ACHN (cell line): ENCODE measurements around the gene ESD.
"Not testable (repeated sequence)": the region's sequence is repeated elsewhere in the genome, so short reads cannot be mapped to it uniquely, and the experiment has no call there.

Source experiments
- DNase-seq: peaks from one replicate; pipeline ENCODE4 v3.0.0-alpha.2; 2015
- in situ Hi-C: cut with HindIII; loops from 2 replicates; pipeline ENCODE4 v1.10.0; 2017; ENCODE audit warnings: low sequenced_read_pairs, low pct_ligation_motif_present, low pct_unique_long_range_greater_than_20kb

Gene ESD

DNA sequence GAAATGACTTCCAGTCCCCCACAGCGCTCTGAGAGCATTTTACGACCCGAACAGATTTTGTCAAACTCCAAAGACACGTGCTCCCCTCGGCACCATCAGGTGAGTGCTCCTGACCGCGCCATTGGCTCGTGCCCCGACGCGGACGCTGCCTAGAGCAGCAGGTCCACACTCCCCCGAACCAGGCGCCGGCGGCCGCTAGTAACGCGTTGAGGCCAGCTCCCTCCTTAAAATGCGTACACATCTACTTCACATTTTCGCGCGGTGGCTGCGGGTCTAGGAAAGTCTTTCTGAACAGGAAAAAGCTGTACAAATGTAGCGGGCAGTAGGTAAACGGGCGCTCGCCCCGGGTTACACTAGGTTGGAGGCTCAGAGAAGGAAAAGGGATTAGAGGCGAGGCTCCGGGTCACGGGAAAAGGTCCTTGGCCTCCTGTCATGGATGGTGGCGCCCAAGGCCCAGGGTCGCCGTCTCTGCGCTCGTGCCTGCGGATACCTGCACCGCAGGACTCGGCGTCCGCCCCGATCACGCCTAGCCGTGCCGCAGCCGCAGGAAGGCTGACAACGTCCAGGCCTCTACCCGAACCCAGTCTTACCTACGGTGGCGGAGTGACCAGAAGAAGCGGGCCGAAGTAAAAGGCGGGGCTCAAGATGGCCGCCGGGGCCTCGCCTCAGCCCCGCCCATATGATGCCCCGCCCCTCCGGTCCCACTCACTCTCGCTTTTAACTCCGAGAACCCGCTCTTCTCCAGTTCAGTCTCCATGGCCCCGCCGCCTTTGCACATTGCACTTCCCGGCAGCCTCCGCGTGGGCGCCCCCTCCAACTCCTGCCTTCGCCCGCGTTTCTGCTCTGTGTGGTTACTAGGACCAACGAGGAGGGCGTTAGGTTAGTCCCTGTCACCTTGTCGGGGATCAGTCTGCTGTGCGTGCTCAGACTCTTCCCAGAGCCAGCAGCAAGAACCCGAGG lies at the start of gene ESD:
ESD (minus strand) TSS at position 647 of the 960 bp plus-strand sequence. CDS start 5,748 bp downstream, outside the sequence.
- in situ Hi-C loops = no loop called here
- peak; percentile 93 for DNase-seq

GRCh38 chr13:46846726-46847125 lies 49.8 kb upstream of the ESD start:
- in situ Hi-C loops = no loop called here
- DNase-seq = no peak

DNA sequence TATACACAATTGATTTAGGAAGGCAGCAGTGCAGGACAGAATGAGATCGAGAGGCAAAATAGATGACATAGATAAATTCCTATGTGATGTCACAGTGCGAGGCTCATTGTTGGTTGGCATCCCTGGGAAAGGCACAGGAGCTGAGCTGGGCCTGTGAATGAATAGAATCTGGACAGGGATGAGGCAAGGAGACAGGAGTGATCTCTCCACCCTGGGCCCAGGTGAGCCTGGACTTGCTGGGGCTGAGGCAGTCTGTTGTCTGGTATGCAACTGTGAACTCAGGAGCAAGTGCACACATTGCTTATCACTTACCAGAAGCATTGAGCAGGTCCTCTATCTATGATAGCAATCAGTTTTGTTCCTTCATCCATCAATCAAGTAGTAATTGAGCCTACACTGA lies 48.2 kb upstream of the ESD start:
- in situ Hi-C loops = no loop called here
- no peak for DNase-seq

GRCh38 chr13:46844431-46844830 lies 47.5 kb upstream of the ESD start:
- in situ Hi-C loops = no loop called here
- DNase-seq = no peak

GRCh38 chr13:46839399-46839798 lies 42.4 kb upstream of the ESD start:
- DNase-seq = no peak
- in situ Hi-C loops = no loop called here

- in situ Hi-C loops = no loop called here
- DNase-seq = no peak
These were observed 37.7 kb upstream of the ESD start for GRCh38 chr13:46834657-46835056.

DNA sequence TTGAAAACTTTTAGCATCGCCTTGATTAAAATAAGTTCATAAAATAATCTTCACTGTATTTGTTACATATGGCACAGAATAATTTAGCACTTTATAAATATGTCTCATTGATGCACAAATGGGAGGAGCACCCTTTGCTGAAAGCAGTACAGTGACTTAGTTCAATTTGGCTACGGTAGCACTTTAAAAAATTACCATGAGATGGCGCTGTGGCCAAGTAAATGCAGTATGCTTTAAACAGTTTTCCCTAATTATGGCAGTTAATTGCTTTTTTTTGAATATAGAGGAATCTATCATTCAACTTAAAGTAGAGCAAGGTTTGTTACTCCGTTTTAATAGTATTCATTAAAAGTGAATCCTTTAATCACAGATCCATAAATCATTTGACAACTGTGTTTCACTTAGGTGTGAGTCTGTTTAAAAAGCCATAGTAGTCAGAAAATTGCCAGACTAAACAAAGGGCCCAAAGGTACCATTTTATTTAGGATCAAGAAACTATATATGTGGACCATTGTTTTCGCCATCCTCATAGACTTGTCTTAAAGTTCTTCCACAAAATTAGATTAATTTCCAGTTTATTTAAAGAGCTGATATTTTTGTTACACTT lies 34.7 kb upstream of the ESD start:
- in situ Hi-C loops = no loop called here
- DNase-seq = peak; percentile 51

- DNase-seq = no peak
- in situ Hi-C loops = no loop called here
These were observed 33.5 kb upstream of the ESD start for GRCh38 chr13:46830405-46831005.

DNA sequence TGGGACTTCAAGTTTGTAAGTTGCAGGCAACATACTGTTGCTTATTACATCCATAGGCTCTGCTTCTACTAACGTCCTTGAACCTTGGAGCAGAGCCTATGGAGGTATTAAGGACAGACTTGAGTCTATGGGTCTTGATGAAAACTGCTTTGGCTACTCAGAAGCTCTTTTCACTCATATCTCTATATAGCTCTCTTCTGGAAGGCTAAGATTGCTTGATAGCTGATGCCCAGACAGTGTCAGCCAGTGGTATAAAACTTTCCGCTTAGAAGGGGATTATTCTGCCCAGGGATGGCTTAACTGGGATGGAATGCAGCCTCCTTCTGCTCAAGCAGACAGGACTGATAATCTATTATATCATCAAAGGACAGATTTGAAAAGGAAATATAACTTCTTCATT lies 25.6 kb upstream of the ESD start:
- no peak for DNase-seq
- in situ Hi-C loops = no loop called here

DNA sequence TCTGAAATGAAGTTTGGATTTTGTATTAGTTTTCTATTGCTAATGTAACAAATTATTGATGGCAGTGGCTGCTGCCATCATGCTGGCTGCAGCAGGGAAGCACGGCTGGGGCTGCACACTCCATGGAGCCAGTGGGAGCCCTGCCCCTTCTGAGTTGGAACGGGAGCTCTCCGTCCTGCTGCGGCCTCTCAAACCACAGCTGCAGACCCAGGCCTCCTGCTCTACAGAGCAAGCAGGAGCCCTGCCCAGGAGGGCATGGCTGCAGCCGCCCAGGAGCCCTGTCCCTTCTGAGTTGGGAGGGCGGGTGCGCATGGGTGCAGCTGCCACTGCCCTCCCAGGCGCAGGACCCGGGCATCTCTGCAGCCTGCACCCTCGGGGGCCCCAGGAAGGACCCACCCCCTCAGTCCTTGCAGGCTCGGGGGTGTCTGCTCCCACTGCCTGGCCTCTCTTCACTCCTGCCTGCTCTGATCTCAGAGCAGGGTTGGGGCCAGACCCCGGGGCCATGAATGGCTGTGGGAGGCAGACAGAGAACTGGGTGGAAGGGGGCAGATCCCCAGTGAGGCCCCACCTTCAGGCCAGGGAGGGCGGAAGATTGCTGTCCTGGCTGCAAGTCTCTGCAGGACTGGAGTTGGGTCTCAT lies 21.0 kb upstream of the ESD start:
- in situ Hi-C loops = no loop called here
- DNase-seq = no peak

DNA sequence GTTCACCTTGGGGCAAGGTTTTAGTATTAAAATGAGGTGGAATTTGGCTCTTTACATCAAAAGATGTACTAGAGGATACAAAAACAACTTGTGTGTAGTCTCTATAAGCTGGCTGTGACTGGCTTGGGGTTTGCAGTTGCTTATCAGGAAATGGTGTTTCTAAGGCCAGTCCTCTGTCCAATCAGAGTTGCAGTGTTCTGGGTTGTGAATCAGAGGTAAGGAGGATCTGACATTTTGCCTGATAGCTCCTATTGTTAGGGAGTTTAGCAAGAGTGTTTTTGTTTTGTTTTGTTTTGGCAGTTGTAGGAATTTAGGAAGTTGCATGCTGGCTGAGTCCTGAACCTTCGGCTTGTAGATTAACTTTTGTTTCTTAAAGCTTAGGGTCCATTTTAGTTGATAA lies 20.1 kb upstream of the ESD start:
- in situ Hi-C loops = no loop called here
- no peak for DNase-seq

- no peak for DNase-seq
- in situ Hi-C loops = no loop called here
These were observed 19.4 kb upstream of the ESD start for GRCh38 chr13:46816371-46816770.

- no peak for DNase-seq
- in situ Hi-C loops = no loop called here
These were observed 15.4 kb upstream of the ESD start for GRCh38 chr13:46812301-46812797.

- no peak for DNase-seq
- in situ Hi-C loops = no loop called here
These were observed 13.5 kb upstream of the ESD start for GRCh38 chr13:46810440-46810839.

DNA sequence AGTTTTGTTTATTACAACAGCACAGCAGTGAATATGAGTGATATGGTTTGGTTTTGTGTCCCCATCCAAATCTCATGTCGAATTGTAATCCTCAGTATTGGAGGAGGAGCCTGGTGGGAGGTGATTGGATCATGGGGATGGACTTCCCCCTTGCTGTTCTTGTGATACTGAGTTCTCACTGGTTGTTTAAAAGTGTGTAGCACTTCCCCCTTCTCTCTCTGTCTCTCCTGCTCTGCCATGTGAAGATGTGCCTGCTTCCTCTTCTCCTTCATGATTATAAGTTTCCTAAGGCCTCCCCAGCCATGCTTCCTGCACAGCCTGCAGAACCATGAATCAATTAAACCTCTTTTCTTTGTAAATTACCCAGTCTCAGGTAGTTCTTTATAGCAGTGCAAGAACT lies 8.0 kb upstream of the ESD start:
- DNase-seq, in situ Hi-C loops: not testable (repeated sequence)

- in situ Hi-C loops = no loop called here
- peak; percentile 91 for DNase-seq
These were observed 7.4 kb upstream of the ESD start for GRCh38 chr13:46804391-46804815.

- no peak for DNase-seq
- in situ Hi-C loops = no loop called here
These were observed 6.6 kb upstream of the ESD start for GRCh38 chr13:46803586-46803985.

- in situ Hi-C loops = no loop called here
- no peak for DNase-seq
These were observed 4.9 kb upstream of the ESD start for GRCh38 chr13:46801858-46802257.

GRCh38 chr13:46799139-46799538 lies 2.2 kb upstream of the ESD start:
- in situ Hi-C loops = no loop called here

More at GRCh38 chr13:46799139-46799538, 2.2 kb upstream of the ESD start:
- DNase-seq = no peak
